ENCODE results near the gene SHISA4.

- no peak for TF ChIP-seq EZH2phosphoT487 (IDR thresholded peaks at IDR 0.05)
- TF ChIP-seq, protein P1, sequence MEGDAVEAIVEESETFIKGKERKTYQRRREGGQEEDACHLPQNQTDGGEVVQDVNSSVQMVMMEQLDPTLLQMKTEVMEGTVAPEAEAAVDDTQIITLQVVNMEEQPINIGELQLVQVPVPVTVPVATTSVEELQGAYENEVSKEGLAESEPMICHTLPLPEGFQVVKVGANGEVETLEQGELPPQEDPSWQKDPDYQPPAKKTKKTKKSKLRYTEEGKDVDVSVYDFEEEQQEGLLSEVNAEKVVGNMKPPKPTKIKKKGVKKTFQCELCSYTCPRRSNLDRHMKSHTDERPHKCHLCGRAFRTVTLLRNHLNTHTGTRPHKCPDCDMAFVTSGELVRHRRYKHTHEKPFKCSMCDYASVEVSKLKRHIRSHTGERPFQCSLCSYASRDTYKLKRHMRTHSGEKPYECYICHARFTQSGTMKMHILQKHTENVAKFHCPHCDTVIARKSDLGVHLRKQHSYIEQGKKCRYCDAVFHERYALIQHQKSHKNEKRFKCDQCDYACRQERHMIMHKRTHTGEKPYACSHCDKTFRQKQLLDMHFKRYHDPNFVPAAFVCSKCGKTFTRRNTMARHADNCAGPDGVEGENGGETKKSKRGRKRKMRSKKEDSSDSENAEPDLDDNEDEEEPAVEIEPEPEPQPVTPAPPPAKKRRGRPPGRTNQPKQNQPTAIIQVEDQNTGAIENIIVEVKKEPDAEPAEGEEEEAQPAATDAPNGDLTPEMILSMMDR (IDR thresholded peaks at IDR 0.05), result no peak
Observed at GRCh38 chr1:201880928-201881571, 7.6 kb upstream of the SHISA4 start.

All from neural progenitor cell (in vitro differentiated cells).